MM.1S (cell line): ENCODE measurements around the gene CA5A.

Experiments used
- EZH2 ChIP-seq: fragments of 300-600 bp; sonication (generic); optimal IDR thresholded peaks from 2 replicates; pipeline ENCODE3; 2017; ENCODE audit warnings: low read depth, mild to moderate bottlenecking, antibody characterized with exemption, low read length, mixed read lengths
- EZH2phosphoT487 ChIP-seq: fragments of 300-600 bp; sonication (generic); IDR thresholded peaks from 2 replicates; pipeline ENCODE4 v1.6.1; 2018; ENCODE audit warnings: antibody characterized with exemption, low read length
- TF ChIP-seq, protein P1 (sequence below): fragments of 300-600 bp; sonication (generic); IDR thresholded peaks from 2 replicates; pipeline ENCODE4 v1.5.1; 2016; ENCODE audit warnings: antibody characterized with exemption, low read length, mixed read lengths

DNA sequence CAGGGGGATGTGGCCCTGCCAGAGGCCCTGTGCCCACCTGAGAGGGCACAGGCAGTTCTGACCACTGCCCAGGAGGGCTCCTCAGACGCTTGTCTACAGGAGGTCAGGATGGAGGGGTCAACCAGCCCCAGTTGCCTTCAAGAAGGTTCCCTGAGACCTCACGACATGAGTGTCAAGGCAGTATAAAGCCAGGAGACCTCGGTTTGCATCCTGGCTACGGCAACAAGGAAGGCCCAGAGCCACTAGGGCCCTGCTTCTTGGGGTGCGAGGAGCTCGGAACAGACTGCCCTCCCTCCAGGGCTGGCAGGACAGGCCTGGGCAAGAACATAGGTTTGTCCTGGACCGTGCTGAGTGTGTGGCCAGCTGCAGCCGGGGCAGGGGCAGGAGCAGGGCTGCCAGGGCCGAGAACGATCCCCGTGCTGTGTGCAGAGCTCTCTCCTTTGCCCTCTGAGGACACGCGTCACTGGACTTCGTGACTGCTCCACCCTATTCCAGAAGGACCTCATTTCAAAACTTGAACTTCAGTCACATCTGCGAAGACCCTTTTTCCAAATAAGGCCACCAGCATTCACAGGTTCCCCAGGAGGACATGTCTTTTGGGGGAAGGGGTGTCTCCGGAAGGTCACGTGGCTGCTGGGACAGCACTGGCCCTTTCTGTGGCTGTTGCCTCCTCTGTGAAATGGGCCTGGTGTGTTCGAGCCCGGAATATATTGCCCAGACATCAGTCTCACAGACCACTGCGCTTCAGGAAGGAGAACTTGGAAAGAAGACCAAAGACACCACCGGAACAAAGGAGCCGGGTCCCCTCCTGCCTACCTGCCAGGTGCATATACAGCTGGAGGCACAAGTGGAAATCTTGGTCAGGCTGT is 94.8 kb downstream of the CA5A start:
- TF ChIP-seq, protein P1, sequence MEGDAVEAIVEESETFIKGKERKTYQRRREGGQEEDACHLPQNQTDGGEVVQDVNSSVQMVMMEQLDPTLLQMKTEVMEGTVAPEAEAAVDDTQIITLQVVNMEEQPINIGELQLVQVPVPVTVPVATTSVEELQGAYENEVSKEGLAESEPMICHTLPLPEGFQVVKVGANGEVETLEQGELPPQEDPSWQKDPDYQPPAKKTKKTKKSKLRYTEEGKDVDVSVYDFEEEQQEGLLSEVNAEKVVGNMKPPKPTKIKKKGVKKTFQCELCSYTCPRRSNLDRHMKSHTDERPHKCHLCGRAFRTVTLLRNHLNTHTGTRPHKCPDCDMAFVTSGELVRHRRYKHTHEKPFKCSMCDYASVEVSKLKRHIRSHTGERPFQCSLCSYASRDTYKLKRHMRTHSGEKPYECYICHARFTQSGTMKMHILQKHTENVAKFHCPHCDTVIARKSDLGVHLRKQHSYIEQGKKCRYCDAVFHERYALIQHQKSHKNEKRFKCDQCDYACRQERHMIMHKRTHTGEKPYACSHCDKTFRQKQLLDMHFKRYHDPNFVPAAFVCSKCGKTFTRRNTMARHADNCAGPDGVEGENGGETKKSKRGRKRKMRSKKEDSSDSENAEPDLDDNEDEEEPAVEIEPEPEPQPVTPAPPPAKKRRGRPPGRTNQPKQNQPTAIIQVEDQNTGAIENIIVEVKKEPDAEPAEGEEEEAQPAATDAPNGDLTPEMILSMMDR, result no peak
- no peak for TF ChIP-seq EZH2
- TF ChIP-seq EZH2phosphoT487, result no peak
